Gastrocnemius medialis (tissue), 4 donors: ENCODE data around the gene BLZF1.
"Not testable (repeated sequence)": the region's sequence is repeated elsewhere in the genome, so short reads cannot be mapped to it uniquely, and the experiment has no call there.

Experiments used
- CTCF ChIP-seq, 5 experiments: fragments of 450-650 bp in 3 of 5; fragments of 200-600 bp in 2 of 5; sonication (generic) in 2 of 5; IDR thresholded peaks in 4 of 5; conservative IDR thresholded peaks in 1 of 5; 1 replicate in 4 of 5; 2 replicates in 1 of 5; pipeline ENCODE4 v1.5.1; 2016 to 2019; ENCODE audit warnings: antibody characterized with exemption in 5 of 5, mild to moderate bottlenecking in 3 of 5, moderate library complexity in 3 of 5
- POLR2A ChIP-seq, 2 donors: fragments of 450-650 bp; IDR thresholded peaks; one replicate each; pipeline ENCODE4 v1.6.1; 2017; ENCODE audit warnings: antibody characterized with exemption in 2 of 2, mild to moderate bottlenecking in 2 of 2, moderate library complexity in 2 of 2

GRCh38 chr1:169334727-169335126 is 33.3 kb upstream of the BLZF1 start:
- TF ChIP-seq CTCF (IDR thresholded peaks at IDR 0.05 in 4 of 5, conservative IDR thresholded peaks at IDR 0.05 in 1 of 5); POLR2A (IDR thresholded peaks at IDR 0.05): not testable (repeated sequence)
